ENCODE results near the gene CWC27.
"Not testable (repeated sequence)": the region's sequence is repeated elsewhere in the genome, so short reads cannot be mapped to it uniquely, and the experiment has no call there.

The CWC27 gene

GRCh38 chr5:64930672-64931318, 162.1 kb downstream of the CWC27 start:
- no peak for DNase-seq

- DNase-seq: not testable (repeated sequence)
Observed at GRCh38 chr5:64939422-64939771, 170.7 kb downstream of the CWC27 start.

DNA sequence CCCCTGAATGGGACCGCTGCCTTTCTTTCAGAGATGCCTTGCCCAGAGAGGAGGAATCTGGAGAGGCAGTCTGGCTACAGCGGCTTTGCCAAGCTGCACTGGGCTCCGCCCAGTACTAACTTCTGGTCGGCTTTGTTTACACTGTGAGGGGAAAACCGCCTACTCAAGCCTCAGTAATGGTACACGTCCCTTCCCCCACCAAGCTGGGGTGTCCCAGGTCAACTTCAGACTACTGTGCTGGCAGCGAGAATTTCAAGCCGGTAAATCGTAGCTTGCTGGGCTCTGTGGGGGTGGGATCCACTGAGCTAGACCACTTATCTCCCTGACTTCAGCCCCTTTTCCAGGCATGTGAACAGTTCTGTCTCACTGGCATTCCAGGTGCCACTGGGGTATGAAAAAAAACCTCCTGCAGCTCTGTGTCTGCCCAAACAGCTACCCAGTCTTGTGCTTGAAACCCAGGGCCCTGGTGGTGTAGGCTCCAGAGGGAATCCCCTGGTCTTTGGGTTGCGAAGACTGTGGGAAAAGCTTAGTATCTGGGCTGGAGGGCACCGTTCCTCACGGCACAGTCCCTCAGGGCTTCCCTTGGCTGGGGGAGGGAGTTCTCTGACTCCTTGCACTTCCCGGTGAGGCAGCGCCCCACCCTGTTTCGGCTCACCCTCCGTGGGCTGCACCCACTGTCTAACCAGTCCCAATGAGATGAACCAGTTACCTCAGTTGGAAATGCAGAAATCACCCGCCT, 171.2 kb downstream of the CWC27 start:
- DNase-seq: no peak

GRCh38 chr5:64942460-64942859, 173.7 kb downstream of the CWC27 start:
- no peak for DNase-seq

GRCh38 chr5:64944868-64945267, 176.1 kb downstream of the CWC27 start:
- DNase-seq: no peak

DNA sequence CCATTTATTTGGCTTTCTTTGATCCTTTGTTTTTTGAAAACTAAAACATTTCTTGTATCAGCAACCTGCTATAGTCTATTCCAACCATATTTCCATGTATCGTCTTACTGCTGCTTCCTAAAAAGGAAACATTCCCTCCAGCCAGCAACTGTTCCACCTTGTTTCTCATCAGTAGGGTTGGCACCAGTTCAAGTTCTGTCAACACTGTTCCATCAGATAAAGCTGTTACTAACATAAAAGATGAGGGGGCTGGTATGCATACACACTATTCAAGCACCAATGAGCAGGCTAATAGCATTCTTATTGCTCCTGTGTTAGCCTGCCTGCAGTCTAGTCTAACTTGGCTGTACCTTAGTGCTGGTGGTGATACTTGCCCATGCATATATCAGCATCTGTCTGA, 178.3 kb downstream of the CWC27 start:
- no peak for DNase-seq

GRCh38 chr5:64947801-64948200, 179.1 kb downstream of the CWC27 start:
- DNase-seq: no peak

- DNase-seq: no peak
Observed at GRCh38 chr5:64949331-64949730, 180.6 kb downstream of the CWC27 start.

- no peak for DNase-seq
Observed at GRCh38 chr5:64952951-64953673, 184.4 kb downstream of the CWC27 start.

- DNase-seq: no peak
Observed at GRCh38 chr5:64954518-64954917, 185.8 kb downstream of the CWC27 start.

GRCh38 chr5:64958757-64959391, 190.1 kb downstream of the CWC27 start:
- peak in 2 of 6 experiments; percentile 13 to 15 for DNase-seq

- DNase-seq: no peak
Observed at GRCh38 chr5:64963278-64963677, 194.5 kb downstream of the CWC27 start.

DNA sequence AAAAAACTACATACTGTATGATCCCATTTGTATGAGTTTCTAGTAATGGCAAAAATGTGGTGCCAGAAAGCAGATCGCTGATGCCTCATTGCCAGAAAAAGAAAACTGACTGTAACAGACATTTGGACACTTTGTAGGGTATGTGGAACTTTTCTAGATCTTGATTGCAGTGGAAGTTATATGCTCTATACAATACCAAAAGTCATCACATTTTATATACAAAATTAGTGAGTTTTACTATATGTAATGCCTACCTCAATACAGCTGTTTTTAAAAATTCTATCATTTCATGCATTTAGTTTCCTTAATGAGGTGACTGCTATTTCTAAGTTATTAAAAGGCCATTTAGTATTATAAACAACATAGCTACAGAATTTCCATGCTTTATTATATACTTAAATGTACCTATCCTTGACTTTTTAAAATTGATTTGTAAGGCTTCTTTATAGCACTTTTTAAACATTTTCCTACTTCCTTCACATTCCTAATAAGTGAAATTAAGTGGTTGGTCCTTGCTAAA, 199.9 kb downstream of the CWC27 start:
- DNase-seq: no peak

GRCh38 chr5:64969578-64969977, 200.8 kb downstream of the CWC27 start:
- DNase-seq: no peak

GRCh38 chr5:64971513-64971912, 202.8 kb downstream of the CWC27 start:
- no peak for DNase-seq

GRCh38 chr5:64971990-64972389, 203.3 kb downstream of the CWC27 start:
- no peak for DNase-seq

DNA sequence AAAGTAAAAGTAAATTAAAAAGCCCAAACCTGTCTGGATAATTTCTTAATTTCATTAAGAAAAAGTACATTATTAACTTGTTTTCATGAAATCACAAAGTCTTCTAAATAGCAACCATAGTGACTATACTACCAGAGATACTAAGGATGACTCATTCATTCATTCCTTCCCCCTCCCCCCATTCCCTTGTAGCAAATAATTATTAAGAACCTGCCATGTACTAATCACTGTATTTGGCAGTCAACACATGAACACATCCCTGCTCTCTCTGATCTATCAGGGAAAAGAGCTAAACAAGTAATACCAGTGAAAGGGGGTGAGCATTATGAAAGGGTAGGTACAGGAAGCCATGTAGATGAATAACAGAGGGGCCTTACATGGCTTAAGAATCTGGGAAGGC, 203.9 kb downstream of the CWC27 start:
- DNase-seq: no peak

DNA sequence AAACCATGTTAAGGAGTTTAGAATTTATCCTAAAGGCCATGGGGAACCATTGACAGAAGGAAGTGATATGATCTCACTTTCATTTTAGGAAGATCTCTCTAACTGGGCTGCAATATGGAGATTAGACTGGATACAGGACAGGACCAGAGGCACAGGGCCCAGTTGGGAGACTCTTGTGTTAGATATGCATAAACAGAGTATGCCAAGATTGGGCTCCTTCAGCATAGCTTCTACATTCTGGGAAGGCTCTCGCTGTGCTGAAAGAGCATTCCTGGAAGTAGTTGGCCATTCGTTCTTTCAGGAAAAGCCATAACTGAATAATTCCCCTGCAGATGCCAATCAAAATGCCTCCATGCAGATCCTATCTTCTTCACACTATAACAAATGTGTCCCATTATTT, 204.5 kb downstream of the CWC27 start:
- no peak for DNase-seq

DNA sequence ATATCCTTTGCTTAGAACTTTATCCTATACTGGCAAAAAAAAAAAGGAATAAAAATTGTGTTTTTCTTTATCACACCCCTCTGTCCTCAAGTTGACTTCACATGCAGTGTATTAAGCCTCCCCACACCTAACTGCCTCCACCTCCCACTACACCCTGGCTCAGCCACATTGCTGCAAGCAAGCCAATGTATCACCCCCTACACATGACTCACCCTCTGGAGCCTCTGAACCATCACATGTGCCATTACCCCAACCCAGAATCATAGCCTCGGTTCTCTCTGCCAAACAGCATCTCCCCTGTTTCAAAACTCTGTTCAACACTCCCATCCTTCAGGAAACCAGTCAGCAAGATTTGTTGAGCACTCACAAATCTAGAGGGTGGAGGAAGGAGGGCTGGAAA, 209.0 kb downstream of the CWC27 start:
- DNase-seq: no peak

GRCh38 chr5:64978546-64978945, 209.8 kb downstream of the CWC27 start:
- DNase-seq: no peak

DNA sequence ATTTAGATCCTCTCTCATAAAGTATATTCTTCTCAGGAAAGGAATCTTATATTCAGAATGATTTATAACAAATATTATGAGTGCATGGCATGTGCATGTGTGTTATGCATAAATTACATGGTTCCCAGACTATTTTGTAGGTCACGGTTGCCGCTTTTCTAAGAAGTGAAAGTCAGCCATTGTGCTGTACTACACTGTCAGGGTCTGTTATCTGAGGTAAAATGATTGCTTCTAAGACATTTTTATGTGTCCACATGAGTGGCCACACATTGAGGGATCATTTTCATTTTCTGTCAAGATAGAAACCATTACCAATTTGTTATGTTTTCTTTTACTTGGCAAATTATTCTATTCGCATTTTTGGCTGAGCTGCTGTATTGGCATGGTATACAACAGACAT, 210.8 kb downstream of the CWC27 start:
- DNase-seq: no peak

DNA sequence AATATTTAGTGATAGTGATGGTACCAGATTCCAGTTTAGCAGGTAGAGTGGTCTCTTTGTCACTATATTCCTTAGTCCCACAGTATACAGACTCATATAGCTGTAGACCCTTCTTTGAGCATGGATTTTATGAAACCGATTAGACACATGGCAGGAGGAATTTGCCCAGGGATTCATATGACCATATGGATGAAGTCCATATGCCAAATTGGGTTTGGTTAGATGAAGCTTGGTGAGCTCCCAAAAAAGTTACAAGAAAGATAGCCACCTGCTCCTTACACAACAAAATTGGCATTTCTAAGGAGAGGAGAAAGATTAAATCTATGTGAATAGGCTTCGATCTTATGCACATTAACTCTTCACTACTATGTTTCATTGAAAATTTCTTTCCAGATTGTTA, 211.4 kb downstream of the CWC27 start:
- DNase-seq: no peak

GRCh38 chr5:64987768-64988167, 219.0 kb downstream of the CWC27 start:
- DNase-seq: no peak

Measured in stimulated activated naive CD4-positive, alpha-beta T cell (primary cell).